Heart left ventricle (tissue), 16 donors: ENCODE measurements around the gene LATS1. TPM values are rescaled to one million over a fixed set of nuclear protein-coding genes. Genes with fewer than 3 reads are reported as not detected.

Source experiments
- ATAC-seq, 4 donors: fragments of 200-7000 bp; cut with Tn5 transposase; one replicate each; pipeline ENCODE4 v1.9.1; 2020 to 2022; ENCODE audit warnings: moderate library complexity in 4 of 4, mild to moderate bottlenecking in 3 of 4, moderate number of reproducible peaks in 1 of 4
- DNase-seq, 5 donors: peaks; one replicate each; pipeline ENCODE4 v3.0.0-alpha.2; 2020
- H3K27ac ChIP-seq, 12 donors: fragments of 200-600 bp; sonication (generic) in 4 of 12; one replicate each; pipeline versions ENCODE4 v1.5.0 to v1.8.0; 2016 to 2022; ENCODE audit warnings: mild to moderate bottlenecking in 2 of 12
- H3K27me3 ChIP-seq, 9 donors: fragments of 200-600 bp; sonication (generic) in 2 of 9; one replicate each; pipeline versions ENCODE4 v1.5.1 to v1.8.0; 2016 to 2022; ENCODE audit warnings: mild to moderate bottlenecking in 3 of 9
- H3K36me3 ChIP-seq, 9 donors: fragments of 200-600 bp; sonication (generic) in 2 of 9; one replicate each; pipeline versions ENCODE4 v1.5.0 to v1.8.0; 2018 to 2022; ENCODE audit warnings: mild to moderate bottlenecking in 2 of 9
- H3K4me1 ChIP-seq, 12 donors: fragments of 200-600 bp; sonication (generic) in 4 of 12; one replicate each; pipeline versions ENCODE4 v1.5.0 to v1.8.0; 2016 to 2022; ENCODE audit warnings: mild to moderate bottlenecking in 3 of 12
- H3K4me3 ChIP-seq, 12 donors: fragments of 200-600 bp; sonication (generic) in 4 of 12; one replicate each; pipeline versions ENCODE4 v1.5.0 to v1.8.0; 2017 to 2022; ENCODE audit warnings: mild to moderate bottlenecking in 9 of 12, moderate library complexity in 4 of 12
- H3K9me3 ChIP-seq, 12 donors: fragments of 200-600 bp; sonication (generic) in 4 of 12; one replicate each; pipeline versions ENCODE4 v1.5.0 to v1.8.0; 2016 to 2022; ENCODE audit warnings: mild to moderate bottlenecking in 1 of 12
- POLR2A ChIP-seq, 2 donors: fragments of 450-650 bp; IDR thresholded peaks; one replicate each; pipeline ENCODE4 v1.6.1; 2017; ENCODE audit warnings: antibody characterized with exemption in 2 of 2, mild to moderate bottlenecking in 2 of 2, moderate library complexity in 2 of 2
- WGBS, 4 donors: extraction: QIAGEN DNeasy Blood & Tissue Kit in 2 of 4; methylation state at CpG; one replicate each; pipeline versions ENCODE4 v1.1.5 to v1.1.7; 2013 to 2018; 5-methylcytosine and 5-hydroxymethylcytosine counted together
- intact Hi-C, 10 donors: fragments of 100-400 bp; cut with DNase I; formaldehyde crosslinking; loops; one replicate each; pipeline versions ENCODE4 v1.11.1 to v1.14.2; 2022
- polyA plus RNA-seq, 2 donors: library from polyadenylated mRNA; stranded (reverse); fragments of 200-250 nt; gene quantifications; one replicate each; pipeline ENCODE4 v1.2.3, GENCODE V29; 2013
- total RNA-seq, 9 donors: library from RNA; depleted of rRNA in 2 of 9; stranded (reverse); fragments of >200 nt in 2 of 9; fragmentation: NEBNext Ultra II Directional in 3 of 9; extraction: Animal tissue kit (Norgen Biotek cat#: 25700) in 3 of 9; gene quantifications; one replicate each; pipeline versions ENCODE4 v1.1.0 to v1.2.4, GENCODE V29; 2016 to 2023
- TF ChIP-seq, protein P1 (sequence below), 12 donors: fragments of 200-600 bp; sonication (generic) in 4 of 12; IDR thresholded peaks; one replicate each; pipeline versions ENCODE4 v1.5.0 to v1.8.0; 2018 to 2022; ENCODE audit warnings: antibody characterized with exemption in 12 of 12, mild to moderate bottlenecking in 5 of 12
- donor health status: ischemic (EF 13 %, LVEDD 7.1; RV severe dilation, severe dysfunction).
- donor health status: healthy with polysubstance abuse.
- donor health status: DM: no; HTN: yes; CAD: no.
- donor health status: DM: no; HTN: no; CAD: no.
- donor health status: ischemic (EF 25% LVEDD 6.9; RV normal size, moderate dysfunction).
- donor health status: ischemic (EF 25% LVEDD 5.7; RV mildly dilated, moderate dysfunction).
- donor health status: healthy.
- donor health status: DM: yes; HTN: yes; CAD: no.
- donor health status: ischemic (EF 35%, LVEDD 5.7; RV mildly dilated, moderate dysfunction).
- donor health status: nonischemic (EF 11% LVEDD 7.7; RV severe dilation, severe dysfunction).
- donor health status: DM: yes; HTN: yes; CAD: no.
- donor health status: PGD.
- donor health status: ischemic (EF 29% LVEDD 5.4; RV normal size, mild dysfunction).
- donor health status: nonischemic (EF 23%, LVEDD 6.1; RV moderate dilation, normal function).

LATS1 gene
- total and polyA plus RNA-seq, 11 donors: 5.3 to 18.5 (median 10.4) TPM

DNA sequence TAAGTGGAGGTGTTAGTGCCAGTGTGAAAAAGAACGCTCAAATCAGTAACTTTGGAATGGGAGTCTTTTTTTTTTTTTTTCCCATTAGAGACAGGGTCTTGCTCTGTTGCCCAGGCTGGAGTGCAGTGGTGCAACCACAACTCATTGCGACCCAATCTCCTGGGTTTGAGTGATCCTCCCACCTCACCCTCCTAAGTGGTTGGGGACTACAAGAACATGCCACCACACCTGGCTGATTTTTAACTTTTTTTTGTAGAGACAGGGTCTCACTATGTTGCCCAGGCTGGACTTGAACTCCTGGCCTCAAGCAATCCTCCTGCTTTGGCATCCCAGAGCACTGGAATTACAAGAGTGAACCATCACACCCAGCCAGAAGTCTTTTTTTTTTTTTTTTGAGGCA is 19.7 kb downstream of the LATS1 start:
- intact Hi-C loops: no loop called here
- WGBS, 4 donors: 96 to 98% (median 97%) methylated on average over 2 of the region's 2 CpGs
- H3K9me3 ChIP-seq: no peaks in the 10 kb centered on the region

DNA sequence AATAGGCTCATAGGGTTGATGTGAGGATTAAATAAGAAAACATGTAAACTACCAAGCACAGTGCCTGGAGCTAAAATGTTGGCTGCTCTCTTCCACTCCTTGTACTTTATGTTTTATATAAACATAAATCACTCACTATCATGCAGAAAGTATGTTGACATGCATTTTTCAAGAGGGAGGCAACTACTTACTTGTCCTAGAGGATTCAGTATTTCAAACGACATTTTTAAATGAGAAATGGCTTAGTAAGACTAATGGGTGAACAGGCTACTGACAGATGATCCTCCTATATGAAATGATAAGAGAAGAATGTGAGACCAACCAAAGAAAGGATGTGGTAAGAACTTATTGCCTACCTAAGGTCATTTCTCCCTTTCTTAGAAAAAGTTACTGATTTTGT is 21.0 kb downstream of the LATS1 start:
- DNase-seq: no peak
- no peak for TF ChIP-seq POLR2A (IDR thresholded peaks at IDR 0.05)
- TF ChIP-seq, protein P1, sequence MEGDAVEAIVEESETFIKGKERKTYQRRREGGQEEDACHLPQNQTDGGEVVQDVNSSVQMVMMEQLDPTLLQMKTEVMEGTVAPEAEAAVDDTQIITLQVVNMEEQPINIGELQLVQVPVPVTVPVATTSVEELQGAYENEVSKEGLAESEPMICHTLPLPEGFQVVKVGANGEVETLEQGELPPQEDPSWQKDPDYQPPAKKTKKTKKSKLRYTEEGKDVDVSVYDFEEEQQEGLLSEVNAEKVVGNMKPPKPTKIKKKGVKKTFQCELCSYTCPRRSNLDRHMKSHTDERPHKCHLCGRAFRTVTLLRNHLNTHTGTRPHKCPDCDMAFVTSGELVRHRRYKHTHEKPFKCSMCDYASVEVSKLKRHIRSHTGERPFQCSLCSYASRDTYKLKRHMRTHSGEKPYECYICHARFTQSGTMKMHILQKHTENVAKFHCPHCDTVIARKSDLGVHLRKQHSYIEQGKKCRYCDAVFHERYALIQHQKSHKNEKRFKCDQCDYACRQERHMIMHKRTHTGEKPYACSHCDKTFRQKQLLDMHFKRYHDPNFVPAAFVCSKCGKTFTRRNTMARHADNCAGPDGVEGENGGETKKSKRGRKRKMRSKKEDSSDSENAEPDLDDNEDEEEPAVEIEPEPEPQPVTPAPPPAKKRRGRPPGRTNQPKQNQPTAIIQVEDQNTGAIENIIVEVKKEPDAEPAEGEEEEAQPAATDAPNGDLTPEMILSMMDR (IDR thresholded peaks at IDR 0.05): no peak
- H3K9me3 ChIP-seq: no peaks in the 10 kb centered on the region
- peaks cover 0 to 85% (median 70%) of the 10 kb centered on the region in 9 donors for H3K36me3 ChIP-seq
- peaks cover 0 to 19% (median 10%) of the 10 kb centered on the region in 12 donors for H3K4me1 ChIP-seq
- intact Hi-C loops: no loop called here
- WGBS, 4 donors: 45 to 67% (median 50%) methylated on average over 1 of the region's 1 CpG
- H3K4me3 ChIP-seq: no peak overlapping the region
- H3K27me3 ChIP-seq: no peaks in the 10 kb centered on the region
- no peak for ATAC-seq
- H3K27ac ChIP-seq: no peak overlapping the region

More for the DNA sequence above, 19.7 kb downstream of the LATS1 start:
- H3K27me3 ChIP-seq: no peaks in the 10 kb centered on the region
- peaks cover 0 to 74% (median 58%) of the 10 kb centered on the region in 9 donors for H3K36me3 ChIP-seq
- H3K4me3 ChIP-seq: no peak overlapping the region
- H3K4me1 ChIP-seq: peaks cover 0 to 24% (median 11%) of the 10 kb centered on the region in 12 donors
- DNase-seq: no peak
- ATAC-seq: no peak
- H3K27ac ChIP-seq: no peak overlapping the region
- TF ChIP-seq, protein P1 (IDR thresholded peaks at IDR 0.05): no peak
- TF ChIP-seq POLR2A (IDR thresholded peaks at IDR 0.05): no peak

DNA sequence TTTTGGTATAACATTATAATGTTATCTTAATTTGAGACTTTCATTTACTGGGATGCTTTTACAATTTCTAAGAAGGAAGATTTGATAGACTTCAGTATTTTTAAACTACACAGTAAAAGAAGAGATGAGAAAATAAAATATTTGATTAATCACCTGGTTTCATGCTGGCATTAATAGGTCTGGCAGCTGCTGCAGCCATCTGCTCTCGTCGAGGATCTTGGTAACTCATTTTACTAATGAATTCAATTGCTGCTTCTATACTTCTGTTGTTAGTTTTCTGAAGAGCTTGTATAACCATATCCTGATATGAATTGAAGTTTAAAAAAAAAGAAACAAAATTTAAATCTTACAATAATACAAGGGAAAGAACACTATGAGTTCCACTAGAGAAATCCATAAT is 23.0 kb downstream of the LATS1 start:
- peaks cover 0 to 88% (median 70%) of the 10 kb centered on the region in 9 donors for H3K36me3 ChIP-seq
- intact Hi-C loops: no loop called here
- no peak for TF ChIP-seq POLR2A (IDR thresholded peaks at IDR 0.05)
- TF ChIP-seq, protein P1 (IDR thresholded peaks at IDR 0.05): no peak

DNA sequence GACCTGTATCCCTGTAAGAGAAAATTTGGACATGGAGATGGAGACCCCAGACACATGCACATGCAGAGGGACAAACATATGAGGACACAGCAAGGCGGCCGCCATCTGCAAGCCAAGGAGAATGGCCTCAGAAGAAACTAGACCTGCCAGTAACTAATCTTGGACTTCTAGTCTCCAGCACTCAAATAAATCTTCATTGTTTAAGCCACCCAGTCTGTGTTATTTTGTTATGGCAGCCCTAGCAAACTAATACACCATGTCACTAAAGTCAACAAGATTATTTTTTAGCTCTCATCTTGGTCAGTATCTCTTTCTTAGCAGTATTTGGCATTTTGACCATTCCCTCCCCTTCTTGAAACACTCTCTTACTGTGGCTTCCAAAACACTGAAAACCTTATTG is 26.7 kb downstream of the LATS1 start:
- Histone ChIP-seq H3K4me1 (peaks cover 0 to 4% (median 0%) of the 10 kb centered on the region in 12 donors), H3K36me3 (peaks cover 0 to 86% (median 67%) of the 10 kb centered on the region in 9 donors), H3K27ac (no peak overlapping the region), H3K9me3 (no peaks in the 10 kb centered on the region), H3K4me3 (no peak overlapping the region), H3K27me3 (no peaks in the 10 kb centered on the region)
- no peak for ATAC-seq
- intact Hi-C loops: no loop called here
- 95 to 99% (median 96%) methylated on average over 2 of the region's 2 CpGs for WGBS, 4 donors
- no peak for DNase-seq
- TF ChIP-seq, protein P1 (IDR thresholded peaks at IDR 0.05): no peak
- no peak for TF ChIP-seq POLR2A (IDR thresholded peaks at IDR 0.05)

More for the DNA sequence above, 23.0 kb downstream of the LATS1 start:
- H3K9me3 ChIP-seq: no peaks in the 10 kb centered on the region
- ATAC-seq: no peak
- DNase-seq: no peak
- H3K27me3 ChIP-seq: no peaks in the 10 kb centered on the region
- peaks cover 0 to 5% (median 1%) of the 10 kb centered on the region in 12 donors for H3K4me1 ChIP-seq
- H3K4me3 ChIP-seq: no peak overlapping the region
- no peak overlapping the region for H3K27ac ChIP-seq
- WGBS, 4 donors: 80 to 88% (median 86%) methylated on average over 2 of the region's 2 CpGs
